Body of pancreas (tissue), 4 donors: Measurements from ENCODE around the gene SSRP1. TPM values are rescaled to one million over a fixed set of nuclear protein-coding genes. Genes with fewer than 3 reads are reported as not detected.

Source experiments
- ATAC-seq: fragments of 150-250 bp; one replicate; pipeline ENCODE4 v1.9.1; 2016
- DNase-seq, 4 donors: peaks; one replicate each; pipeline ENCODE4 v3.0.0-alpha.2; 2019
- H3K27ac ChIP-seq, 4 donors: fragments of 200-600 bp; sonication (generic); 1 replicate in 3 of 4; 2 replicates in 1 of 4; pipeline versions ENCODE4 v1.5.1 to v1.6.1; 2016 to 2019; ENCODE audit warnings: mild to moderate bottlenecking in 1 of 4, mixed read lengths in 1 of 4, moderate library complexity in 1 of 4
- H3K27me3 ChIP-seq, 2 donors: fragments of 200-600 bp; sonication (generic); one replicate each; pipeline ENCODE4 v1.6.0; 2016; ENCODE audit warnings: mild to moderate bottlenecking in 1 of 2
- H3K36me3 ChIP-seq, 2 donors: fragments of 200-600 bp; sonication (generic); replicated peaks in 1 of 2; 2 replicates each; pipeline ENCODE4 v1.5.1; 2016; ENCODE audit warnings: low read depth in 2 of 2; ENCODE audit not compliant: insufficient read depth in 1 of 2
- H3K4me1 ChIP-seq: fragments of 200-600 bp; sonication (generic); one replicate; pipeline ENCODE4 v1.6.0; 2016
- H3K4me3 ChIP-seq, 2 donors: fragments of 200-600 bp; sonication (generic); 1 replicate in 1 of 2; 2 replicates in 1 of 2; pipeline ENCODE4 v1.5.1; 2016 to 2019
- H3K9me3 ChIP-seq, 3 donors: fragments of 200-600 bp; sonication (generic); 1 replicate in 2 of 3; 2 replicates in 1 of 3; pipeline ENCODE4 v1.5.1; 2016
- POLR2A ChIP-seq, 3 donors: fragments of 450-650 bp; IDR thresholded peaks; one replicate each; pipeline ENCODE4 v1.6.1; 2016; ENCODE audit warnings: antibody characterized with exemption in 3 of 3, mild to moderate bottlenecking in 2 of 3
- WGBS, 2 donors: methylation state at CpG; one replicate each; pipeline ENCODE4 v1.1.5; 2017; 5-methylcytosine and 5-hydroxymethylcytosine counted together
- intact Hi-C: fragments of 100-400 bp; cut with DNase I; formaldehyde crosslinking; loops from one replicate; pipeline ENCODE4 v1.15.1; 2023
- total RNA-seq, 2 donors: library from RNA; depleted of rRNA; stranded (reverse); fragments of >200 nt; gene quantifications; one replicate each; pipeline ENCODE4 v1.1.0, GENCODE V29; 2016
- TF ChIP-seq, protein P1 (sequence below), 7 experiments: fragments of 450-650 bp in 4 of 7; fragments of 200-600 bp in 3 of 7; sonication (generic) in 3 of 7; IDR thresholded peaks; one replicate each; pipeline ENCODE4 v1.5.1; 2016 to 2019; ENCODE audit warnings: antibody characterized with exemption in 7 of 7

Gene SSRP1
- total RNA-seq, 2 donors from 2014 or later: 44.2 to 51.9 TPM

DNA sequence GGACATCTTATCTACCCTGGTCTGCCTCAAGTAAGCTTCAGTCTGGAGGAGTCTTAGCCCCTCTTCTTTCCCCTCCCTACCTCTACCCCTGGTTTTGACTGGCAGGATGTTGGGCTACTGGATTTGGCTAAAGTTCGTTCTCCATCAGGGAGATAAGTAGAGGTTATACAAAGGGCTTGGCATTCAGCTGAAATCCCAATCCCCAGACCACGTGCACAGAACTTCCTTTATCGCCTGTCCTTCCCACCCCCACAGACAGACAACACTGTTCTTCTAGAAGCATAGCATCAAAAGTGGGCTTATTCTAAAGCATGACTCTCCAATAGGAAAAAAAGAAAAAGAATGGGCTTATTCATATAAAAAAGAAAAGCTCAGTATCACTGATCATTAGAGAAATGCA, 37.5 kb upstream of the SSRP1 start:
- H3K27me3 ChIP-seq: no peaks in the 10 kb centered on the region
- H3K4me3 ChIP-seq: no peak overlapping the region
- DNase-seq (no peak), ATAC-seq (no peak)
- no peaks in the 10 kb centered on the region for H3K9me3 ChIP-seq
- 52 to 62% methylated on average over 3 of the region's 3 CpGs for WGBS, 2 donors
- H3K4me1 ChIP-seq: no peaks in the 10 kb centered on the region
- no peak overlapping the region for H3K27ac ChIP-seq
- TF ChIP-seq, protein P1, sequence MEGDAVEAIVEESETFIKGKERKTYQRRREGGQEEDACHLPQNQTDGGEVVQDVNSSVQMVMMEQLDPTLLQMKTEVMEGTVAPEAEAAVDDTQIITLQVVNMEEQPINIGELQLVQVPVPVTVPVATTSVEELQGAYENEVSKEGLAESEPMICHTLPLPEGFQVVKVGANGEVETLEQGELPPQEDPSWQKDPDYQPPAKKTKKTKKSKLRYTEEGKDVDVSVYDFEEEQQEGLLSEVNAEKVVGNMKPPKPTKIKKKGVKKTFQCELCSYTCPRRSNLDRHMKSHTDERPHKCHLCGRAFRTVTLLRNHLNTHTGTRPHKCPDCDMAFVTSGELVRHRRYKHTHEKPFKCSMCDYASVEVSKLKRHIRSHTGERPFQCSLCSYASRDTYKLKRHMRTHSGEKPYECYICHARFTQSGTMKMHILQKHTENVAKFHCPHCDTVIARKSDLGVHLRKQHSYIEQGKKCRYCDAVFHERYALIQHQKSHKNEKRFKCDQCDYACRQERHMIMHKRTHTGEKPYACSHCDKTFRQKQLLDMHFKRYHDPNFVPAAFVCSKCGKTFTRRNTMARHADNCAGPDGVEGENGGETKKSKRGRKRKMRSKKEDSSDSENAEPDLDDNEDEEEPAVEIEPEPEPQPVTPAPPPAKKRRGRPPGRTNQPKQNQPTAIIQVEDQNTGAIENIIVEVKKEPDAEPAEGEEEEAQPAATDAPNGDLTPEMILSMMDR (IDR thresholded peaks at IDR 0.05): no peak
- no peak for TF ChIP-seq POLR2A (IDR thresholded peaks at IDR 0.05)
- intact Hi-C loops: no loop called here
- no peaks in the 10 kb centered on the region for H3K36me3 ChIP-seq

DNA sequence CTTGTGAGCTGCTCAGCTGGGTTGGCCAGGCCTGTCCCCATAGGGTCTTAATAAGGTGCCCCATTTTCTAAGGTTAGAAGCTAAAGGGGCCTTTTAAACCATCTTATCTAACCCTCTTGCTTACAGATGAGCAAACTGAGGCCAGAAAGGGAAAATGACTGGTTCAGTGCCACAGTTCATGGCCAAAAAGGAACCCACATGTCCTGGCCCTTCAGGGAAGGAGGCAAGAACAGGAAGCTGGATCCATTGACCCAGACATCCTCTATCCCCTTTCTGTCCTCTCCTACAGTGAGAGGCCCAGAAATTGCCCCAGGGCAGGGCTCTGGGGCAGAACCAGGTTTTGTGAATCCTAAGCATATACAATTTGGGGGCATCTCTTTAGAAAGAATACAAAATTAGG, 35.2 kb upstream of the SSRP1 start:
- TF ChIP-seq, protein P1 (IDR thresholded peaks at IDR 0.05): no peak
- no peak for TF ChIP-seq POLR2A (IDR thresholded peaks at IDR 0.05)
- H3K27me3 ChIP-seq: no peaks in the 10 kb centered on the region
- no peak for DNase-seq

GRCh38 chr11:57370251-57370650, 34.6 kb upstream of the SSRP1 start:
- Histone ChIP-seq H3K27ac (no peak overlapping the region), H3K27me3 (no peaks in the 10 kb centered on the region), H3K9me3 (no peaks in the 10 kb centered on the region), H3K4me1 (no peaks in the 10 kb centered on the region), H3K4me3 (no peak overlapping the region), H3K36me3 (no peaks in the 10 kb centered on the region)
- DNase-seq (no peak), ATAC-seq (no peak)
- 86 to 91% methylated on average over 7 of the region's 7 CpGs for WGBS, 2 donors
- TF ChIP-seq POLR2A (IDR thresholded peaks at IDR 0.05): no peak
- TF ChIP-seq, protein P1 (IDR thresholded peaks at IDR 0.05): no peak
- intact Hi-C loops: no loop called here

More for the DNA sequence above, 35.2 kb upstream of the SSRP1 start:
- Histone ChIP-seq H3K27ac (no peak overlapping the region), H3K4me1 (no peaks in the 10 kb centered on the region), H3K36me3 (no peaks in the 10 kb centered on the region), H3K4me3 (no peak overlapping the region), H3K9me3 (no peaks in the 10 kb centered on the region)
- no peak for ATAC-seq
- intact Hi-C loops: no loop called here

GRCh38 chr11:57368845-57369232, 33.1 kb upstream of the SSRP1 start:
- Histone ChIP-seq H3K9me3 (no peaks in the 10 kb centered on the region), H3K27ac (no peak overlapping the region), H3K4me1 (peaks cover 4% of the 10 kb centered on the region), H3K27me3 (no peaks in the 10 kb centered on the region), H3K36me3 (no peaks in the 10 kb centered on the region), H3K4me3 (no peak overlapping the region)
- intact Hi-C loops: no loop called here
- WGBS, 2 donors: 65 to 80% methylated on average over 4 to 5 of the region's 5 CpGs
- TF ChIP-seq POLR2A (IDR thresholded peaks at IDR 0.05): no peak
- TF ChIP-seq, protein P1 (IDR thresholded peaks at IDR 0.05): no peak
- no peak for DNase-seq
- no peak for ATAC-seq

GRCh38 chr11:57368106-57368844, 32.6 kb upstream of the SSRP1 start:
- peak in 2 of 4 donors; percentile 31 to 73 for DNase-seq
- no peak for ATAC-seq
- intact Hi-C loops: no loop called here
- H3K9me3 ChIP-seq: no peaks in the 10 kb centered on the region
- H3K4me1 ChIP-seq: peaks cover 10% of the 10 kb centered on the region
- no peaks in the 10 kb centered on the region for H3K27me3 ChIP-seq
- H3K4me3 ChIP-seq: no peak overlapping the region
- H3K27ac ChIP-seq: no peak overlapping the region
- H3K36me3 ChIP-seq: no peaks in the 10 kb centered on the region
- 58 to 66% methylated on average over 3 to 18 of the region's 19 CpGs for WGBS, 2 donors
- TF ChIP-seq POLR2A (IDR thresholded peaks at IDR 0.05): no peak
- TF ChIP-seq, protein P1 (IDR thresholded peaks at IDR 0.05): no peak
